SK-N-SH treated with all-trans-retinoic acid at 6 μM for 48 hours (cell line): Measurements from ENCODE around the gene KCNJ1.

ENCODE experiments used
- ATAC-seq: fragments of 200-7000 bp; cut with Tn5 transposase; 3 replicates; pipeline ENCODE4 v1.9.1; 2020; ENCODE audit warnings: mild to moderate bottlenecking, moderate library complexity
- ARNTL ChIP-seq: fragments of 450-650 bp; formaldehyde crosslinking; IDR thresholded peaks from 2 replicates; pipeline ENCODE4 v1.5.0; 2020; ENCODE audit warnings: low read depth, mild to moderate bottlenecking, moderate library complexity, borderline replicate concordance
- BACH2 ChIP-seq: fragments of 250-450 bp; sonication (Bioruptor Pico); IDR thresholded peaks from 2 replicates; pipeline ENCODE4 v1.9.0; 2021; ENCODE audit warnings: mild to moderate bottlenecking, borderline replicate concordance
- GLIS3 ChIP-seq: fragments of 250-450 bp; sonication (Bioruptor Pico); IDR thresholded peaks from 2 replicates; pipeline ENCODE4 v1.5.0; 2020; ENCODE audit warnings: mild to moderate bottlenecking, moderate library complexity
- ISL1 ChIP-seq: fragments of 250-450 bp; sonication (Bioruptor Pico); IDR thresholded peaks from 2 replicates; pipeline ENCODE4 v2.1.2; 2022; ENCODE audit warnings: mild to moderate bottlenecking, moderate library complexity
- OSR1 ChIP-seq: fragments of 250-450 bp; sonication (Bioruptor Pico); IDR thresholded peaks from 2 replicates; pipeline ENCODE4 v1.8.0; 2022; ENCODE audit warnings: moderate library complexity, mild to moderate bottlenecking, inconsistent platforms
- POU6F1 ChIP-seq: fragments of 250-450 bp; sonication (Bioruptor Pico); IDR thresholded peaks from 2 replicates; pipeline ENCODE4 v1.8.0; 2021; ENCODE audit warnings: low read depth, mild to moderate bottlenecking, moderate library complexity, borderline replicate concordance
- PPARA ChIP-seq: fragments of 250-450 bp; sonication (Bioruptor Pico); IDR thresholded peaks from 2 replicates; pipeline ENCODE4 v1.5.0; 2020; ENCODE audit warnings: mild to moderate bottlenecking, borderline replicate concordance
- SNAI2 ChIP-seq: fragments of 250-450 bp; sonication (Bioruptor Pico); IDR thresholded peaks from 2 replicates; pipeline ENCODE4 v1.5.0; 2020; ENCODE audit warnings: mild to moderate bottlenecking, moderate library complexity
- TCF4 ChIP-seq: fragments of 250-450 bp; sonication (Bioruptor Pico); IDR thresholded peaks from 2 replicates; pipeline ENCODE4 v1.8.0; 2021; ENCODE audit warnings: mild to moderate bottlenecking, moderate library complexity, borderline replicate concordance
- TOX ChIP-seq: fragments of 250-450 bp; sonication (Bioruptor Pico); IDR thresholded peaks from 2 replicates; pipeline ENCODE4 v1.8.0; 2021; ENCODE audit warnings: mild to moderate bottlenecking, moderate library complexity, borderline replicate concordance
- TSHZ2 ChIP-seq: fragments of 250-450 bp; sonication (Bioruptor Pico); IDR thresholded peaks from 2 replicates; pipeline ENCODE4 v1.5.0; 2020; ENCODE audit warnings: mild to moderate bottlenecking, moderate library complexity
- ZC3H10 ChIP-seq: fragments of 250-450 bp; sonication (Bioruptor Pico); IDR thresholded peaks from 2 replicates; pipeline ENCODE4 v1.5.1; 2021; ENCODE audit warnings: mild to moderate bottlenecking, moderate library complexity
- ZFP3 ChIP-seq: fragments of 250-450 bp; sonication (Bioruptor Pico); IDR thresholded peaks from 2 replicates; pipeline ENCODE4 v1.5.0; 2020; ENCODE audit warnings: mild to moderate bottlenecking, moderate library complexity
- ZFP30 ChIP-seq: fragments of 450-650 bp; formaldehyde crosslinking; IDR thresholded peaks from 2 replicates; pipeline ENCODE4 v1.5.0; 2022; ENCODE audit warnings: mild to moderate bottlenecking, moderate library complexity
- ZNF565 ChIP-seq: fragments of 450-650 bp; formaldehyde crosslinking; conservative IDR thresholded peaks from 2 replicates; pipeline ENCODE4 v1.5.0; 2020; ENCODE audit warnings: low read depth, mild to moderate bottlenecking, moderate library complexity
- ZNF70 ChIP-seq: fragments of 450-650 bp; formaldehyde crosslinking; IDR thresholded peaks from 2 replicates; pipeline ENCODE4 v1.5.0; 2020; ENCODE audit warnings: mild to moderate bottlenecking, moderate library complexity
- ZNF8 ChIP-seq: fragments of 450-650 bp; formaldehyde crosslinking; IDR thresholded peaks from 2 replicates; pipeline ENCODE4 v1.5.0; 2020; ENCODE audit warnings: mild to moderate bottlenecking, moderate library complexity
- TF ChIP-seq, protein P1 (sequence below): fragments of 250-450 bp; sonication (Bioruptor Pico); IDR thresholded peaks from 2 replicates; pipeline ENCODE4 v1.8.0; 2020; ENCODE audit warnings: mild to moderate bottlenecking, moderate library complexity, borderline replicate concordance
- TF ChIP-seq, protein P2 (sequence below): fragments of 250-450 bp; sonication (Bioruptor Pico); IDR thresholded peaks from 2 replicates; pipeline ENCODE4 v1.5.1; 2020; ENCODE audit warnings: low read depth, mild to moderate bottlenecking, moderate library complexity
- TF ChIP-seq, protein P3 (sequence below): fragments of 250-450 bp; sonication (Bioruptor Pico); IDR thresholded peaks from 2 replicates; pipeline ENCODE4 v1.5.1; 2021; ENCODE audit warnings: mild to moderate bottlenecking, moderate library complexity

KCNJ1 gene

DNA sequence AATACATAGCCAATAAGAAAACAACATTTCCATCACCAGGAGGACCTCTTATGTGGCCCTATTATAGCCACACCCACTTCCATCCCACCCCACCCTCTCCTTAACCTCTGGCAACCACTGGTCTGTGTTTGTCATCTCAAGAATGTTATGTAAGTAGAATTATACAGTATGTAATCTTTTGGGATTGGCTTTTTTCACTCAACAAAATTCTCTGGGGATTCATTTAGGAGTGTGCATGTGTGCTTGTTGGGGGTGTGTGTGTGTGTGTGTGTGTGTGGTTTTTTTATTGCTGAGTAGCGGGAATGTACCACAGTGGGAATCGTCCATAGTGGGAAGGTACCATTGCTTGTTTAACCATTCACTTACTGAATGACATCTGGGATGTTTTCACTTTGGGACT, 29.3 kb upstream of the KCNJ1 start (continued):
- TF ChIP-seq POU6F1: no peak
- no peak for TF ChIP-seq ZNF70

- no peak for ATAC-seq
- TF ChIP-seq TOX (CRISPR knock-in tag): no peak
- TF ChIP-seq, protein P1, sequence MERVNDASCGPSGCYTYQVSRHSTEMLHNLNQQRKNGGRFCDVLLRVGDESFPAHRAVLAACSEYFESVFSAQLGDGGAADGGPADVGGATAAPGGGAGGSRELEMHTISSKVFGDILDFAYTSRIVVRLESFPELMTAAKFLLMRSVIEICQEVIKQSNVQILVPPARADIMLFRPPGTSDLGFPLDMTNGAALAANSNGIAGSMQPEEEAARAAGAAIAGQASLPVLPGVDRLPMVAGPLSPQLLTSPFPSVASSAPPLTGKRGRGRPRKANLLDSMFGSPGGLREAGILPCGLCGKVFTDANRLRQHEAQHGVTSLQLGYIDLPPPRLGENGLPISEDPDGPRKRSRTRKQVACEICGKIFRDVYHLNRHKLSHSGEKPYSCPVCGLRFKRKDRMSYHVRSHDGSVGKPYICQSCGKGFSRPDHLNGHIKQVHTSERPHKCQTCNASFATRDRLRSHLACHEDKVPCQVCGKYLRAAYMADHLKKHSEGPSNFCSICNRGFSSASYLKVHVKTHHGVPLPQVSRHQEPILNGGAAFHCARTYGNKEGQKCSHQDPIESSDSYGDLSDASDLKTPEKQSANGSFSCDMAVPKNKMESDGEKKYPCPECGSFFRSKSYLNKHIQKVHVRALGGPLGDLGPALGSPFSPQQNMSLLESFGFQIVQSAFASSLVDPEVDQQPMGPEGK (CRISPR knock-in tag): no peak
- no peak for TF ChIP-seq TCF4 (CRISPR knock-in tag)
- TF ChIP-seq ZFP30 (CRISPR knock-in tag): no peak
- no peak for TF ChIP-seq GLIS3 (CRISPR knock-in tag)
- TF ChIP-seq, protein P2, sequence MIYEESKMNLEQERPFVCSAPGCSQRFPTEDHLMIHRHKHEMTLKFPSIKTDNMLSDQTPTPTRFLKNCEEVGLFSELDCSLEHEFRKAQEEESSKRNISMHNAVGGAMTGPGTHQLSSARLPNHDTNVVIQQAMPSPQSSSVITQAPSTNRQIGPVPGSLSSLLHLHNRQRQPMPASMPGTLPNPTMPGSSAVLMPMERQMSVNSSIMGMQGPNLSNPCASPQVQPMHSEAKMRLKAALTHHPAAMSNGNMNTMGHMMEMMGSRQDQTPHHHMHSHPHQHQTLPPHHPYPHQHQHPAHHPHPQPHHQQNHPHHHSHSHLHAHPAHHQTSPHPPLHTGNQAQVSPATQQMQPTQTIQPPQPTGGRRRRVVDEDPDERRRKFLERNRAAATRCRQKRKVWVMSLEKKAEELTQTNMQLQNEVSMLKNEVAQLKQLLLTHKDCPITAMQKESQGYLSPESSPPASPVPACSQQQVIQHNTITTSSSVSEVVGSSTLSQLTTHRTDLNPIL (CRISPR knock-in tag): no peak
- TF ChIP-seq SNAI2 (CRISPR knock-in tag): no peak
- no peak for TF ChIP-seq ISL1 (CRISPR knock-in tag)
- TF ChIP-seq, protein P3, sequence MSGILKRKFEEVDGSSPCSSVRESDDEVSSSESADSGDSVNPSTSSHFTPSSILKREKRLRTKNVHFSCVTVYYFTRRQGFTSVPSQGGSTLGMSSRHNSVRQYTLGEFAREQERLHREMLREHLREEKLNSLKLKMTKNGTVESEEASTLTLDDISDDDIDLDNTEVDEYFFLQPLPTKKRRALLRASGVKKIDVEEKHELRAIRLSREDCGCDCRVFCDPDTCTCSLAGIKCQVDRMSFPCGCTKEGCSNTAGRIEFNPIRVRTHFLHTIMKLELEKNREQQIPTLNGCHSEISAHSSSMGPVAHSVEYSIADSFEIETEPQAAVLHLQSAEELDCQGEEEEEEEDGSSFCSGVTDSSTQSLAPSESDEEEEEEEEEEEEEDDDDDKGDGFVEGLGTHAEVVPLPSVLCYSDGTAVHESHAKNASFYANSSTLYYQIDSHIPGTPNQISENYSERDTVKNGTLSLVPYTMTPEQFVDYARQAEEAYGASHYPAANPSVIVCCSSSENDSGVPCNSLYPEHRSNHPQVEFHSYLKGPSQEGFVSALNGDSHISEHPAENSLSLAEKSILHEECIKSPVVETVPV: no peak
- TF ChIP-seq PPARA (CRISPR knock-in tag): no peak
- TF ChIP-seq ZFP3: no peak
These were observed 28.4 kb upstream of the KCNJ1 start for GRCh38 chr11:128895526-128895925.

- TF ChIP-seq, protein P2 (CRISPR knock-in tag): no peak
- TF ChIP-seq POU6F1: no peak
- TF ChIP-seq ZC3H10 (CRISPR knock-in tag): no peak
- TF ChIP-seq, protein P1 (CRISPR knock-in tag): no peak
- no peak for TF ChIP-seq BACH2 (CRISPR knock-in tag)
- no peak for TF ChIP-seq ZFP3
- TF ChIP-seq ZNF565 (CRISPR knock-in tag): no peak
- no peak for TF ChIP-seq TOX (CRISPR knock-in tag)
- TF ChIP-seq, protein P3: no peak
- TF ChIP-seq OSR1: no peak
- TF ChIP-seq ARNTL: no peak
- TF ChIP-seq ZFP30 (CRISPR knock-in tag): no peak
- no peak for TF ChIP-seq TSHZ2 (CRISPR knock-in tag)
- TF ChIP-seq ZNF8 (CRISPR knock-in tag): no peak
- no peak for TF ChIP-seq PPARA (CRISPR knock-in tag)
- no peak for TF ChIP-seq ISL1 (CRISPR knock-in tag)
- ATAC-seq: no peak
These were observed 27.6 kb upstream of the KCNJ1 start for GRCh38 chr11:128894685-128895084.
